Heart left ventricle (tissue), 16 donors: ENCODE measurements around the gene ANKRD13B. TPM values are rescaled to one million over a fixed set of nuclear protein-coding genes. Genes with fewer than 3 reads are reported as not detected.

Experiments used
- ATAC-seq, 4 donors: fragments of 200-7000 bp; cut with Tn5 transposase; one replicate each; pipeline ENCODE4 v1.9.1; 2020 to 2022; ENCODE audit warnings: moderate library complexity in 4 of 4, mild to moderate bottlenecking in 3 of 4, moderate number of reproducible peaks in 1 of 4
- DNase-seq, 5 donors: peaks; one replicate each; pipeline ENCODE4 v3.0.0-alpha.2; 2020
- H3K27ac ChIP-seq, 12 donors: fragments of 200-600 bp; sonication (generic) in 4 of 12; one replicate each; pipeline versions ENCODE4 v1.5.0 to v1.8.0; 2016 to 2022; ENCODE audit warnings: mild to moderate bottlenecking in 2 of 12
- H3K27me3 ChIP-seq, 9 donors: fragments of 200-600 bp; sonication (generic) in 2 of 9; one replicate each; pipeline versions ENCODE4 v1.5.1 to v1.8.0; 2016 to 2022; ENCODE audit warnings: mild to moderate bottlenecking in 3 of 9
- H3K36me3 ChIP-seq, 9 donors: fragments of 200-600 bp; sonication (generic) in 2 of 9; one replicate each; pipeline versions ENCODE4 v1.5.0 to v1.8.0; 2018 to 2022; ENCODE audit warnings: mild to moderate bottlenecking in 2 of 9
- H3K4me1 ChIP-seq, 12 donors: fragments of 200-600 bp; sonication (generic) in 4 of 12; one replicate each; pipeline versions ENCODE4 v1.5.0 to v1.8.0; 2016 to 2022; ENCODE audit warnings: mild to moderate bottlenecking in 3 of 12
- H3K4me3 ChIP-seq, 12 donors: fragments of 200-600 bp; sonication (generic) in 4 of 12; one replicate each; pipeline versions ENCODE4 v1.5.0 to v1.8.0; 2017 to 2022; ENCODE audit warnings: mild to moderate bottlenecking in 9 of 12, moderate library complexity in 4 of 12
- H3K9me3 ChIP-seq, 12 donors: fragments of 200-600 bp; sonication (generic) in 4 of 12; one replicate each; pipeline versions ENCODE4 v1.5.0 to v1.8.0; 2016 to 2022; ENCODE audit warnings: mild to moderate bottlenecking in 1 of 12
- CTCF ChIP-seq, 12 donors: fragments of 200-600 bp; sonication (generic) in 4 of 12; IDR thresholded peaks; one replicate each; pipeline versions ENCODE4 v1.5.0 to v1.8.0; 2018 to 2022; ENCODE audit warnings: antibody characterized with exemption in 12 of 12, mild to moderate bottlenecking in 5 of 12
- POLR2A ChIP-seq, 2 donors: fragments of 450-650 bp; IDR thresholded peaks; one replicate each; pipeline ENCODE4 v1.6.1; 2017; ENCODE audit warnings: antibody characterized with exemption in 2 of 2, mild to moderate bottlenecking in 2 of 2, moderate library complexity in 2 of 2
- WGBS, 4 donors: extraction: QIAGEN DNeasy Blood & Tissue Kit in 2 of 4; methylation state at CpG; one replicate each; pipeline versions ENCODE4 v1.1.5 to v1.1.7; 2013 to 2018; 5-methylcytosine and 5-hydroxymethylcytosine counted together
- intact Hi-C, 10 donors: fragments of 100-400 bp; cut with DNase I; formaldehyde crosslinking; loops; one replicate each; pipeline versions ENCODE4 v1.11.1 to v1.14.2; 2022
- polyA plus RNA-seq, 2 donors: library from polyadenylated mRNA; stranded (reverse); fragments of 200-250 nt; gene quantifications; one replicate each; pipeline ENCODE4 v1.2.3, GENCODE V29; 2013
- total RNA-seq, 9 donors: library from RNA; depleted of rRNA in 2 of 9; stranded (reverse); fragments of >200 nt in 2 of 9; fragmentation: NEBNext Ultra II Directional in 3 of 9; extraction: Animal tissue kit (Norgen Biotek cat#: 25700) in 3 of 9; gene quantifications; one replicate each; pipeline versions ENCODE4 v1.1.0 to v1.2.4, GENCODE V29; 2016 to 2023
- donor health status: ischemic (EF 13 %, LVEDD 7.1; RV severe dilation, severe dysfunction).
- donor health status: healthy with polysubstance abuse.
- donor health status: DM: no; HTN: yes; CAD: no.
- donor health status: DM: no; HTN: no; CAD: no.
- donor health status: ischemic (EF 25% LVEDD 6.9; RV normal size, moderate dysfunction).
- donor health status: ischemic (EF 25% LVEDD 5.7; RV mildly dilated, moderate dysfunction).
- donor health status: healthy.
- donor health status: DM: yes; HTN: yes; CAD: no.
- donor health status: ischemic (EF 35%, LVEDD 5.7; RV mildly dilated, moderate dysfunction).
- donor health status: nonischemic (EF 11% LVEDD 7.7; RV severe dilation, severe dysfunction).
- donor health status: DM: yes; HTN: yes; CAD: no.
- donor health status: PGD.
- donor health status: ischemic (EF 29% LVEDD 5.4; RV normal size, mild dysfunction).
- donor health status: nonischemic (EF 23%, LVEDD 6.1; RV moderate dilation, normal function).

ANKRD13B gene
- total and polyA plus RNA-seq, 11 donors, result 4.1 to 12.7 (median 6.1) TPM

- H3K27ac ChIP-seq, result no peak overlapping the region
- peaks cover 0 to 71% (median 66%) of the 10 kb centered on the region in 9 donors for H3K36me3 ChIP-seq
- no peaks in the 10 kb centered on the region for H3K9me3 ChIP-seq
- no peak for ATAC-seq
- peaks cover 5 to 45% (median 26%) of the 10 kb centered on the region in 12 donors for H3K4me1 ChIP-seq
- H3K27me3 ChIP-seq, result no peaks in the 10 kb centered on the region
- H3K4me3 ChIP-seq, result no peak overlapping the region
- peak in 3 of 5 donors; percentile 12 to 18 (median 15) for DNase-seq
- intact Hi-C loops, result loop anchor here in 2 of 10 donors (5.0 to 10.0 kb wide), 2 partner anchors 37 to 519 kb away; no protein-coding TSS in a partner anchor
- TF ChIP-seq POLR2A (IDR thresholded peaks at IDR 0.05), result no peak
- no peak for TF ChIP-seq CTCF (IDR thresholded peaks at IDR 0.05)
- WGBS, 4 donors, result 88 to 91% (median 89%) methylated on average over 17 to 28 of the region's 28 CpGs
Measured at GRCh38 chr17:29575511-29576213, 17.3 kb upstream of the ANKRD13B start.

GRCh38 chr17:29576214-29577000 lies 16.5 kb upstream of the ANKRD13B start:
- intact Hi-C loops, result loop anchor here in 2 of 10 donors (5.0 to 10.0 kb wide), 2 partner anchors 36 to 518 kb away; no protein-coding TSS in a partner anchor
- Histone ChIP-seq H3K27ac (no peak overlapping the region), H3K4me1 (peaks cover 5 to 42% (median 23%) of the 10 kb centered on the region in 12 donors), H3K9me3 (no peaks in the 10 kb centered on the region), H3K36me3 (peaks cover 0 to 79% (median 73%) of the 10 kb centered on the region in 9 donors), H3K27me3 (no peaks in the 10 kb centered on the region), H3K4me3 (no peak overlapping the region)
- TF ChIP-seq CTCF (IDR thresholded peaks at IDR 0.05), result no peak
- TF ChIP-seq POLR2A (IDR thresholded peaks at IDR 0.05), result no peak
- WGBS, 4 donors, result 91 to 95% (median 94%) methylated on average over 24 to 37 of the region's 37 CpGs
- ATAC-seq (no peak), DNase-seq (peak in 4 of 5 donors; percentile 8 to 49 (median 18))

- intact Hi-C loops, result loop anchor here in 2 of 10 donors (5.0 to 10.0 kb wide), 2 partner anchors 35 to 518 kb away; no protein-coding TSS in a partner anchor
- no peak for TF ChIP-seq POLR2A (IDR thresholded peaks at IDR 0.05)
- no peak for TF ChIP-seq CTCF (IDR thresholded peaks at IDR 0.05)
- ATAC-seq (no peak), DNase-seq (peak in 2 of 5 donors; percentile 5 to 15)
- 94 to 97% (median 96%) methylated on average over 9 of the region's 9 CpGs for WGBS, 4 donors
- Histone ChIP-seq H3K27ac (peak overlapping the region in 1 of 12 donors; percentile 54), H3K4me3 (no peak overlapping the region), H3K4me1 (peaks cover 3 to 36% (median 19%) of the 10 kb centered on the region in 12 donors), H3K27me3 (no peaks in the 10 kb centered on the region), H3K36me3 (peaks cover 0 to 85% (median 79%) of the 10 kb centered on the region in 9 donors), H3K9me3 (no peaks in the 10 kb centered on the region)
Measured at GRCh38 chr17:29577001-29577370, 15.9 kb upstream of the ANKRD13B start.
